ENCODE measurements around the gene ADGRA3.

DNA sequence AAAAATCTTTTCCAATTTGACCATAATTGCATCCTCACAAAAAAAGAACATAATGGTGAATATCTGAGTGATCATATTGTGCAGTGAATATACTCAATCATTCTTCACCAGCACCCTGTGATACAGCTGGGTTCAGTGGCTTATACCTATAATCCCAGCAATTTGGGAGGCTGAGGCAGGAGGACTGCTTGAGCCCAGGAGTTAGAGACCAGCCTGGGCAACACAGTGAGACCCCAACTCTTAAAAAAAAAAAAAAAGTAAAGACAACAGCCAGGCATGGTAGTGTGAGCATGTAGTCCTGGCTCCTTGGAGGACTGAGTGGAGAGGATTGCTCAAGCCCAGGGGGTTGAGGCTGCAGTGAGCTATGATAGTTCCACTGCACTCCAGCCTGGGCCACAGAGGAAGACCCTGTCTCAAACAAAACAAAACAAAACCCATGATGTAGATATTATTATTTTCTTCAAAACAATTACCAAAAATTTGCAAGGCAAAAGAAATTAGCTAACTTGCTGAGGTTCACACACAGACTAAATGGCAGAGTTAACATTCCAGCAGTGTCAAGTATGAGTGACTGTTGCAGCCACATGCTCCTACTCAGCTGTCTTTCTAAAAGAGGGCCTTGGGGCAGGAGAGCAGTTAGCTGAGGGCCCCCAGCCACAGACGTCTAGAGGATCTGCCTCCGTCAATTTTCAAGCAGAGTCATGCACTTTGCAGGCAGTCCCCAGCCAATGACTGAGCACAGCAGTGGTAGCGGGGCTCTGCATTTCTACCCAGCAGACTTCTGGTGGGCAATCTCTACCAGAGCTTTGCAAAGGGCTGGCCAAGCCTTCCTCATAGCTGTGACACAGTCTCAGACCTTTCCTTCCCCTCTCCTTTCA lies 33.4 kb downstream of the ADGRA3 start:
- TF ChIP-seq CTCF (IDR thresholded peaks at IDR 0.05; ENCODE audit: insufficient read depth, low read length, poor library complexity, severe bottlenecking): no peak
- TF ChIP-seq EZH2phosphoT487 (conservative IDR thresholded peaks at IDR 0.05; ENCODE audit: low read length): no peak

All from SU-DHL-6 (cell line).